Eye (tissue), 1 donor: ENCODE measurements around the gene FZR1.
"Not testable (repeated sequence)": the region's sequence is repeated elsewhere in the genome, so short reads cannot be mapped to it uniquely, and the experiment has no call there.

Experiments used
- DNase-seq: peaks from one replicate; pipeline ENCODE4 v3.0.0-alpha.2; 2015

Gene FZR1

DNA sequence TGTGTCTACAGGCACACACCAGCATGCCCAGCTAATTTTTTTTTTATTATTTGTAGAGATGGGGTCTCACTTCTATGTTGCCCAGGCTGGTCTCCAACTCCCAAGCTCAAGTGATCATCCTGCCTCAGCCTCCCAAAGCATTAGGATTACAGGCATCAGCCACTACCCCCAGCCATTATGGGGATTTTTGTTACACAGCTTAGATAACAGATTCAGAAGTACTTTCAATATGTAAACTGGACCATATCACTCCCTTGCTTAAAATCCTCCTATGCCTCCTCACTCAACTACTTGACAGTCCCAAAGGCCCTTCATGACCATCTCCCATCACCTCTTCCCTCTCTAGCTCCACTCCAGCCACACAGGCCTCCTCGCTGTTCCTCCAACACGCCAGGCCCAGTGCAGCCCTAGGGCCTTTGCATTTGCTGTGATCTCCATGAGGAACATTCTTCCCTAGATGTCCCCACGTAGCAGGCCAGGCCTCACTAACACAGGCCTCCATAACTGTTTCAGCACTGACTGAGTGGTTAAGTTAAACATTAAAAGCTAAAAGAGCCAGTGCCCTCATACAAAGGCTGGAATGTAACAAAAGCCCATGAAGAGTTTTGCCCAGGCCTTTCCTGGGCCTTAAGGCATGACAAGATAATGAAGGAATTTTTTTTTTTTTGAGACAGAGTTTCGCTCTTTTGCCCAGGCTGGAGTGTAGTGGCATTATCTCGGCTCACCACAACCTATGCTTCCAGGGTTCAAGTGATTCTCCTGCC is 8.2 kb upstream of the FZR1 start:
- DNase-seq: no peak

DNA sequence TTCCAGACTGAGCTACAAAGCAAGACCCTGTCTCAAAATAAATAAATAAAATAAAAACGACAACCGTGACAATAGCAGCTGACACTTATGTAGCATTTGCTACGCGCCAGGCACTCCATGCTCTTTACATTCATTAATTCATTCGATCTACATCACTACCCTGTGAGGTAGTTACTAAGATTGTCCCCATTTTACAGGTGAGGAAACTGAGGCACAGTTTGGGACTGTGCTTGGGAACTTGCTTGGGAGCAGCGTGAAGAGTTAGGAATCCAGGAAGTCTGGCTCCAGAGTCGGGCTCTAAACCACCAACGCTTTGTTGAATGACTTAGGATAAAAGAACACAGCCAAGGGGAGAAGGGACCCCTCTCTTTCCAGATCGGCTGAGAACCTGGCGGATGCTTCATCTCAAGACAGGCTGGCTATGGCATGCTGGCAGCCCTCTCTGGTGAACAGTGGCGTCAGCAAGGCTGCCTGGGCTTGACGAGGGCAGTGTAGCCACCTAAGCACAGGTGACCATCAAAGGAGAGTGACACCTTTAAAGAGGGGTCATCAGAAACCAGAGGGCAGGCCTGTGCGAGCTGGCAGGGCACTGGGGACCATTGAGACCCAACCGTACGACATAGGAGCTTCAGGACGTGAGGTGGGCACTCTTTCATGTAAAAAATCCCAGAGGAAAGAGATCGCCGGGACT is 6.2 kb upstream of the FZR1 start:
- DNase-seq: no peak

DNA sequence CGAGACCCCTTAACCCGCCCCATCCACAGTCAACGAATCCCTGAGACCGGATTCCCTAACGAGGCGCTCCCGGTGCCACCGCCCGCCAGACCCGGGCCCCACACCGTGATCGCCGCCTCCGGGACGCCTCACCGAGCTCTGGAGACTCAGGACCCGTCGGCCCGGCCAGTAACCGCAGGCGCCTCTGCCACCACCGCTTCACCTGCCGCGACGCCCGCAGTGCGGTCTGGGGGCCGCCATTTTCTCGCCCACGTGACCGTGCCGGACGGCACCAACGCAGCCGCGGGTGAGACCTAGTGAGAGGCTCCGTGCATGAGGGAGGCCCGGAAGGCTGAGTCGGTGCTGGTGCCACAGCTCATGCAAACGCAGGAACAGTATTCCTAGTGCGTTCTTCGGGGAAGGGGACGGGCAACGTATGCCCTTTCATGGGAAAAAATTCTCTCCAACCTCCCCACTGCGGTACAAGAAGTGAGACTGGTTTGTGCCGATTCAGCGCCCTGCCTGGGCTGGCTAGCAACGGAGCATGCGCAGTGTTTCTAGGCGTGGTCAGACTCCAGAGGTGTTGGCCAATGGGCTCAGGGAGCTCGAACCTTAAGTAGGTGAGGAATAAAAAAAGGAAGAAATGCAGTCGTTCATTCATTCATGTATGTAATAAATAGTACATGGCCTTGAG is 5.5 kb upstream of the FZR1 start, which contains the start of gene DOHH:
Gene DOHH (minus strand): TSS at position 246 of the 673 bp plus-strand sequence. CDS start 3,860 bp downstream, outside the sequence.
- peak; percentile 99 for DNase-seq

DNA sequence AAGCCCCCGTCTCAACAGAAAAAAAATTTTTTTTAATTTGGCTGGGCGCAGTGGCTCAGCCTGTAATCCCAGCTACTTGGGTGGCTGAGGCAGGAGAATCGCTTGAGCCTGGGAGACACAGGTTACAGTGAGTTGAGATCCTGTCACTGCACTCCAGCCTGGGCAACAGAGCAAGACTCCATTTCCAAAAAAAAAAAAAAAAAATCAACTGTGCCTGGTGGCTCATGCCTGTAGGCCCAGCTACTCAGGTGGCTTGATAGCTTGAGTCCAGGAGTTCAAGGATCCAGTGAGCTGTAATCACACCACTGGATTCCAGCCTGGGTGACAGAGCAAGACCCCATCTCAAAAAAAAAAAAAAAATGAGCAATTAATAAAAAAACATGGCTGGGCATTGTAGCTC is 4.3 kb upstream of the FZR1 start:
- DNase-seq: no peak

DNA sequence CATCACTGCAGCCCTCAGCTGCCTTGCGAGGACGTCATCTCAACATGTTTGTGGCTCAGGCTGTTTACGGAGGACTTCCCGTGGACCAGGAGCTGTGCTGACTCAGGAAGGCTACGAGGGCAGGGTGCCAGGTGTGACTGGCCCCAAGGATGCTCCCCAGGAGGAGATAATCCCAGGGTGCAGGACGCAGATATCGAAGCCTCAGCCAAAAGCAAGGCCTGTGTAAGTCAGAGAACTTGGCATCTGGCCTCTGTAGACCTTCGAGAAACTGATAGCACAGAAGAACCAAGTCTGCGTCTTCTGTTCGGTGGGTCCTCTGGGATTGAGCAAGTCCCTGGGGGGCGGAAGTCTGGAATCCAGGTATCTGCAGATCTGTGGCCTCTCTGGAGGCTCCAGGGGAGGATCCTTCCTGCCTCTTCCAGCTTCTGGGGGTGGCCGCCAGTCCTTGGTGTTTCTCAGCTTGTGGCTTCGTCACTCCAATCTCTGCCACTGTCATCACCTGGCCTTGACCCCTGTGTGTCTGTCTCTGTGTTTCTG is 3.0 kb upstream of the FZR1 start:
- no peak for DNase-seq

DNA sequence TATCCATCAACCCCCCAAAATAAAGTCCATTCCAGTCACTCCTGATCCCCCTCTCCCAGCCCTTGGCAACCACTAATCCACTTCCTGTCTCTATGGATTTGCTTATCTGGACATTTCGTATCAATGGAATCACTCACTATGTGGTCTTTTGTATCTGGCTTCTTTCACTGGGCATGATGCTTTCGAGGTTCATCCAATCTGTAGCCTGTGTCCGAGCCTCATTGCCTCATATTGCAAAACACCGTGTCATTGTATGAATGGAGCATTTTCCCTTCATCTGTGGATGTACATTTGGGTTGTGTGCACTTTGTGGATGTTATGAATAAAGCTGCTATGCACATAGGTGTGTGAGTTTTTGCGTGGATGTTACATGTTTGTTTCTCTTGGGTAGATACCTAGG is 1.4 kb upstream of the FZR1 start:
- DNase-seq: no peak

DNA sequence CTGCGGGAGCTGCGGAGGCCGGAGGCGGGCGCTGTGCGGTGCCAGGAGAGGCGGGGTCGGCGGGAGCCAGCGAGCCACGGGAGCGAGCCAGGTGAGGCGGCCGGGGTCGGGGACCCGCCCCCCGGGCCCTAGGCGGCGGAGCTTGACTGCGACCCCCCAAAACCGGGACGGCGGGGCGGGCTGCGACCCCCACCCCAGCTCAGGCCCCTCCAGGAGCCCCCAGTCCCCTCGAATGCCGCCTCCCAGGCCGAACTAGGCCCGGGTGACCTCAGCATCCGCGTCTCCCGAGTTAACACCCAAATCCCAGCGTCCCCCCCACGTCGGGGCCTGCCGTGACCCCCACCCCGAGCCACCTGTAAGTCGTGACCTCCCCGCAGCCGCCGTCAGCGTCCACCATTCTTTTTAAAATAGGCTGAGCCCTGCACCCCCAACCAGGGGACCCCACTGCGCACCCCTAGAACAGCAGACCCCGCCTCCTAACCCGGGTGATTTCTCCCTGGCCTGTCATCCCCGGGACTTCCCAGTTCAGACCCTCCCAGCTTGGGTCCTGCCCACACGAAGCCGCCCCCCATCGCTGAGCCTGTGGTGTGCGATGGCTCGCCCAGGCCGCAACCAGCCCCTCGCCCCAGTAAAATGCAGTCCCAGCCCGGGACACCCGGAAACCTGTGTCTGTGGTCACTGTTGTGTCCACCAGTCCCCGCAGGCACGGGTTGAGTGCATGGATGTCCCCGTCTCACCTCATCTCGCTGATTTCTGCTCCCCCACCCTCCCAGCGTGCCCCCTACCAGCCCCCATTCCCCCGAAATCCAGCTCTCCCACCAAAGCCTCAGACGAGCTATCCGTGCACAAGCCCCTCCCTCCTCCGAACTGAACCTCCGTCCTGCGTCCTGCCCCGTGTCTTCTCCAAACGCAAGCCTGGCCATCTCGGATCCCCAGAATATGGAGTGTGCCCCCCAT is 551 bp downstream of the FZR1 start:
- DNase-seq: peak; percentile 33

DNA sequence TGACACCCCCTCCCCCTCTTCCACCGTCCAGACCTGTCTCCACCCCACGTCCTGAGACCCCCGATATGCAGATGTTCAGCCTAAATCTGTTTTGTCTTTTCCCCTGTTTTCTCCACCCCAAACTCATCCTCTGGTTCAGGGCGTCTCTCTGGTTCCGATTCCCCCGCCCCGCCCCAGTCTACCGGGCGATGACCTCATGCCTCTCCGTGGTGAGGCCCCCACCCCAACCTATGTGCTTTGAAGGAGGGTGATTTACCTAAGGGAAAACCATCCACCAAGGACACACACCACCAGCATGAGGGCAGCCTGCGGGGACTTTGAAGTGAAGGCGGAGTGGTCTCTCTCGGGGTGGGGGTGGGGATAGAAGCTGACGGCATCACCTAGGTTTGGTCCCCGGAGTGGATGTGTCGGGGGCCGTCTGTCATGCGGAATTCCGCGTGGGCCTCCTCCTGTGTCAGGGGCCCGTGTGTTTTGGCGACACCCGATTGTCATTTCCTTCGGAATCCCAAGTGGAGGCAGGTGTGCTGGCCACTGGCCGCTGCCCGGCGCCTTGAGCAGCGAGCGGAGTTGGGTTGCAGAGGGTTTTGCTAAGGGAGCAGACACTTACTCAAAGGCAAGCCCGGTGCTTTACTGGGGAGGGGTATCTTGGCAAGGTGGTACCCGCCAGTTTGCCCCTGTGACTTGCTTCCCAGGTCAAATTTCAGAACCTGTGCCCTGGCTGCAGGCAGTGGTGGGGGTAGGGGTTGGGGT is 1.4 kb downstream of the FZR1 start:
- DNase-seq: peak; percentile 35

DNA sequence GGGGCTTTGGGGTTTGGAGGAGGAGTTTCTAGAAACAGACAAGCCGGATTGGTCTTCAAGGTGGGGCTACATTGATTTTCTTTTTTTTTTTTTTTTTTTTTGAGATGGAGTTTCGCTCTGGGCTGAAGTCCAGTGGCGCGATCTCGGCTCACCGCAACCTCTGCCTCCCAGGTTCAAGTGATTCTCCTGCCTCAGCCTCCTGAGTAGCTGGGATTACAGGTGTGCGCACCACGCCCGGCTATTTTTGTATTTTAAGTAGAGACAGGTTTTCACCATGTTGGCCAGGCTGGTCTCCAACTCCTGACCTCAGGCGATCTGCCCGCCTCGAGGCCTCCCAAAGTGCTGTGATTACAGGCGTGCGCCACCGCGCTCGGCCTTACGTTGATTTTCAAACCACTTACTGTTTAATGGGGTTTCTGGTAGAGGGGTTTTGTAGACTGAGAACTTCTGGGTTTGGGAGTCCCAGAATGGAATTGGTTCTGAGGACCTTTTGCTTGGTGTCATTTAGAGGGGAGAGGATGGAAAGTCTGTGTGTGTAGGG is 2.1 kb downstream of the FZR1 start:
- not testable (repeated sequence) for DNase-seq

DNA sequence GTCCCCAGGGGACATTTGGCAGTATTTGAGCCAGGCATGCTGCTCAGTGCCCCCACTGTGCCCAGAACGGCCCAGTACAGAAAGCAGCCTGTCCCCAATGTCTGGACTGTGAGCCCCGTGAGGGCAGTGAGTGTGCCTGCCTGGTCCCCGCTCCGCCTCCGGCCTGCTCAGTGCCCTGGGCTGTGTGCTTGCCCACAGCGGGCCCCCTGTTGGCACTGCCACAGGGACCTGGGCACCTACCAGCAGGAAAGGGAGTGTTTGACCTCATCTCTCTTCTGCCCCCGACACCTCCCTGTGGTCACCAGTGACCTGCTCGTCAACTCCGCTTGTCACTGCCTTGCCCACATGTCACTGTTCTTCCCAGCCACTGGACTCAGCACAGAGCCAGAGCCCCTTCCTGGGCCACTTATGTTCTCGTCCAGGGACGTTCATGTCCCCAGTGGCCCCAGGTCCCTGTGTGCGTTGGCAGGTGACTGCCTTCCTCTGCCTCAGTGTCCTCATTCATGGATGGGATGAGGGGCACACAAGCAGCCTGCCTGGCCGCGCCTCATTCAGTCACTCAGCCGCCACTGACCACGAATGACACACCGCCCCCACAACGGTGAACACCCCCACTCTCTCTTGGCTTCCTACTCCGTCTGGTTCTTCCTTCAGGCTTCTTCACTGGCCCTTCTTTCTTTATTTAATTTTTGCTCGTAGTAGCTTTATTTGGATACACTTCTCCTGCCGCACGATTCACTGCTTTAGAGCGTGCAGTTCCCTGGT is 2.8 kb downstream of the FZR1 start:
- DNase-seq: no peak

DNA sequence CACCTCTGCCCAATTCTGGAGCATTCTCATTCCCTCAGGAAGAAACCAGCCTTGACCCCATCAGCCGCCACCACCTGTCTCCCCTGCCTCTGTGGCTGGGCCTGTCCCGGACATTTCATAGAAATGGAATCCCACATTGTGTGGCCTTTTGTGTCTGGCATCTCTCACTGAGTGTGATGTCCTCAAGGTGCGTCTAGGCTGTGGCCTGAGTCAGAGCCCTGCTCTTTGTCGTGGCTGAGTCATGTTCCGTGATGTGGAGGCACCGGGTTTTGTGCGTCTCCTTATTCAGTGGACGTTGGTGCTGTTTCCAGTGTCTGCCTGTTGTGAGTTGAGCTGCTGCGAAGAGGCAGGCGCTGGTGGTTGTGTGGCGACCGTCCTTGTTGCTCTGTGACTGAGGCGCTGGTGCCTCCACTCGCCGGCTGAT is 3.5 kb downstream of the FZR1 start:
- no peak for DNase-seq

DNA sequence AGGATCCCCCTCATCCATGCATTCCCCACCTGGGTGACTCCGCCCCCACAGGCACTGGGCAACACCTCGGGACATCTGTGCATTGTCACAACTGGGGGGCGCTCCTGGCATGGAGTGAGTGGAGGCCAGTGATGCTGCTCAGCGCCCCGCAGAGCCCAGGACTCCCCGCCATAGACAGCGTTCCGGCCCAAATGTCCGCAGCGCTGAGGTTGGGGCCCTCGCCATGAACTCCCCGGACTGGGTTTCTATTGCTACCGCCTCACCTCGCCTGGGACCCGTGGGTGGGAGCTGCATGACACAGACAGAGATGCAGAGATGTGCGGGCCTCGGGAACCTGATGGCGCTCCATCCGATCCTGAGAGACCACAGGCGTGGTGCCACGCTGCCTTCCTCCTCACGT is 4.6 kb downstream of the FZR1 start:
- DNase-seq: no peak

DNA sequence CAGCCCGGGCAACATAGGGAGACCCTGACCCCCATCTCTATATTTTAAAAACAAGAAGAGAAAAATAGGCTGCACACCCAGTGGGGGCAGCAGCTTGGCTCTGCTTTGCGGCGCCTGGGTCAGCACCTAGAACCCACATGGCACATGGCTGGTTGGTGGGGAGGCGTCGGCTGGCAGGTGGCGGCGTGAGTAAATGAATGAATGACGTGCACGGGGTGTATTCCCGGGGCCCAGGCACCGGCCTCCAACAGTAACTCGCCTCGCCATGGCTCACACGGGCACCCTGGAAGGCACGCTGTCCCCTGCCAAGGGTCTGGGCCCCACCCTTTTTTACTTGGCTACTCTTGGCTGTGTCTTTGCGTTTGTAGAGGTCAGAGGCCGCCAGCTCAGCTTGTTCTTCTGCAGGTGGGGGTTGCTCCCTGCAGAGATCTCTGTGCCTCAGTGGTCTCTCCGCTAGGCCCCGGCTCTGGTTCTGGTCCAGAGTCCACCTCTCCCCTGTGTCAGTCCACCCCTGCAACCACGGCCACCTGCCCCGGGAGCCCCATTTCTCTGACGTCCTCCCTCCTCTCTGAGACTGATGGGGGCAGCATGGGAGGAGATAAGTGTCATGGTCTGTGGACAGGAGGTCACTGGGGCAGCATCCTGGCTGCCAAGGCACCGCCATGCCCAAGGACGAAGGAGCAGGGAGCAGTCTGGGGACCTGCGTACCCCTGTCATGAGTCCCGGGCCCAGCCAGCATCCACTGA is 5.6 kb downstream of the FZR1 start:
- no peak for DNase-seq

DNA sequence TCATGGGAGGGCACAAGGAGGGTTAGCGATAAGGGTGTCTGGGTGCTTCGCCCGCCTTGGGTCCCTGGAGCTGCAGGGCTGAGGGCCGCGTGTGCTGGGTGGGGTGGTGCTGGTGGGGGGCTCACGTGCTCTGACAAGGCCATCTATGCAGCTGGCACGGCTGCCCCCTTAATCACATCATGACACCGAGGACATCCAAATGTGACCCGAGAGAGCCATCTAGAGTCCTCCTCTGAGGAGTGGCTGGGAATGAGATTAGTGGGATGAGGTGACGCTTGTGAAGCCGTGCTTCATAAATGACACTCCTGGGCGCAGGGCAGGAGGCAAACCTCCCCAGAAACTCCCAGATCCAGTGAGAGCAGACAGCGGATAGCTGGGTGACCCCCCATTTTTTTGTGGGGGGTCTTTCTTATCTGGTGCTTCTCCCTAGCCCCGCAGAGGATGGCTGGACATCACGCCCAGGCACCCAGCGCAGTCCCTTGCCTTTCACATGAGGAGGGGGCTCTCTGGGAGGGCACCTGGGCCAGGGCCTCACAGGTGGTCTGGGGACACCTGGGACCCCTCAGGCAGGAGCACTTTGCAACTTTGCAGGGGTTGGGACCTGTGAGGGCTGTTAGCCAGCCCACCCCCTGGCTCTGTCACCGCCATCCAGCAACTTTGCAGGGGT is 6.6 kb downstream of the FZR1 start:
- DNase-seq: no peak

DNA sequence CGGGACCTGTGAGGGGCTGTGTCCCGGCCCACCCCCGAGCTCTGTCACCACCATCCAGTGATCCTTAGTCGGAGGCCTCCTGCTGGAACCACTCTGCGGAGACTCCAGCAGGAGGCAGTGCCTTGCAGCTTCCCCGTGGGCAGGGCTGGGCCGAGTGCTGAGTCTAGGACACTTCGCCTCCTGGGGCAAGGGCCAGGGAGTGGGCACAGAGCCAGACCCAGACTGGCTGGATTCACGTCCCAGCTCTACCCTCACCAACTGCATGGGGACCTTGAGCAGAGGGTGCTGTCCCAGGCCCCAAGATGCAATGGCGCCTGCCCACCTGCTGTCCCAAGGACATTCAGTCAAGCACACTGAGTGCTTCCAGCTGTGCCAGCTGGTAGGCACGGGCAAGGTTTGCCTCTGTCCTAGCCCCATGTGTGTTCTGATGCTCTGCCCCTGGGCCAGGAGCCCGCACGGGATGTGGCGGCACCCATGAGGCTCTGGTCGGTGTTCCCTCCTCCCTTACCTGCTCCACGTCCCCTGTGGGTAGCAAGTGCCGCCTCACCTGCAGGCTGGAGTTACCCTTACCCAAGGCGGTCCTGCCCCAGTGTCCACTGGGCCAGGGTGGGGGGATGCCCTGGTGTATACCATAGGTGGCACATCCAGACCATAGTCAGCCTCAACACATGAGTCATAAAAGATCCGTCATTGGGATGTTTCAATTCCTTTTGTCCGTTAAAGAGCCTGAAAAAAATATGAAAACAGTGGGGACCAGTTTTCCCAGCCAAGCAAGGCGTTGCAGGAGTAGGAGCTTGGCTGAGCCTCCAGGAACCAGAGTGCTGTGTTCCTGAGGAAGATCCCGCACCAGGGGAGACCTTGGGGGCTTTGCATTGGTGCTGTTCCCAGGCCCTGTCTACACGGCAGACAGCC is 7.4 kb downstream of the FZR1 start:
- no peak for DNase-seq

DNA sequence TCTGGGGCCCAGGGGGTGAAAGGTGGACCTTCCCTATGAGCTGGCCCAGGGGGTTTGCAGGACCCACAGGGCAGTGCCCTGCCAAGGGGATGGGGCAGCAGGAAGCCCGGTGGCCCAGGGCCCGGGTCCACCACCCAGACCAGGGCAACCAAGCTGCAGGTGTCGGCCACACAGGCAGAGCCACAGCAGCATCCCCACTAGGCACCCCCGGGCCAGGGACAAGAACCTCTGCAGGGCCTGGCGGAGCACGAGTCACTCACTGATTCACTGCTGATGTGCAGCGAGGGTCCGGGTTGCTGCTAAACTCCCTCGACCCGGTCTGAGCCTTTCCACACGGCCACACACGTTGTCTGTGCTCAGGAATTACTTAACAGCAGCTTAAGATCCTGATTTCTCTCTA is 8.8 kb downstream of the FZR1 start:
- no peak for DNase-seq

DNA sequence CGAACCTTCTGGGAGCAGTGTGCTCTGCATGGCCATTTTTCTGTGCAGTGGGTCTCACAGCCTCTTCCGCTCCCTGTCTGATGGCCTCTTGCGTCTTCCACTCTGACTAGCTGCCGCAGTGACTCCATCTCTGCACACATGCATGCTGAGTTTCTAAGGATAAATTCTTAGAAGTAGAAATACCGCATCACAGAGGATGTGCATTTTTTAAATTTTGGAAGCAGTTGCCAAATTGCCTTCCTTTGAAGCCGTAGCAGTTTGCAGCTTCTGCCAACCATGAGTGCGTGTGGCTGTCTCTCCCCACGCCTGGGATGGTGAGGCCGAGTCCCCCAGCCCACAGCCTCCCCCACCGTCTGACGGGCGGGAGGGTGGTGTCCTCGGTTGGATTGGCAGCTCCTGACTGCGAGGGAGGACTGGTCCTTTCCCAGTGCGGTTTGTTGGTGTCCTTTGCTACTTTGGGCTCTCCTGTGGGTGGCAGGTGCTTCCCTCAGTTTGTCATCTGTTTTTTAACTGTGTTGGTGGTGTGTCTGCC is 9.8 kb downstream of the FZR1 start:
- no peak for DNase-seq

DNA sequence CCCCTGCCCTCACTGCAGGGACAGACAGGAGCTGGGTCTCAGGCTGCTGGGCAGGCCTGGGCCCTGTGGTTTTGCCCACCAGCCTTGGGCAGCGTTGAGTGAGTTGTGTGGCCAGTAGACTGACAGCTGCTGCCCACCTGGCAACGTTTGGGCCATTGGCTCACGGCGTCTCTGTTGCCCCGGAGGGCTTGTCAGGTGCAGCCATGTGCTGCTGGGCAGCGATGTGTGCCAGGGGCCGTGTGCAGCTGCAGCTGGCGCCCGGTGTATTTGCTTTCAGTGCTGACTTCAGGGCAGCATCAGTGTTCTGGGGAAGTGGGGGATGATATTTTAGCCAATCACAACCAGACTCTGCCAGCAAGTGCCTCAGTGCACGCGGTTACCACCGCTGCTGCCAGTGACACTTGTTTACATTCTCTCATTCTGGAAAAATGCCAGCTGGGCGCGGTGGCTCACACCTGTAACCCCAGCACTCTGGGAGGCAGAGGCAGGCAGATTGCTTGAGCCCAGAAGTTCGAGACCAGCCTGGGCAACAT is 10.6 kb downstream of the FZR1 start:
- no peak for DNase-seq
